Measurements from ENCODE around the gene MPEG1. TPM values are rescaled to one million over a fixed set of nuclear protein-coding genes. Genes with fewer than 3 reads are reported as not detected.

MPEG1 gene
- total and polyA plus RNA-seq, 9 of the 15 experiments (the other 6 are each of a cell fraction or from before 2014, with no cell fraction given): 0.07 TPM; not detected in 8

GRCh38 chr11:59195586-59195985 is 17.1 kb downstream of the MPEG1 start (continued):
- TF ChIP-seq TEAD1 (CRISPR knock-in tag; IDR thresholded peaks at IDR 0.05) (no peak), U2AF2 (optimal IDR thresholded peaks at IDR 0.05; ENCODE audit: low read depth, low read length) (no peak), ETV1 (tag; conservative IDR thresholded peaks at IDR 0.05; ENCODE audit: low read depth) (no peak), PTRF (tag; IDR thresholded peaks at IDR 0.05) (no peak)

DNA sequence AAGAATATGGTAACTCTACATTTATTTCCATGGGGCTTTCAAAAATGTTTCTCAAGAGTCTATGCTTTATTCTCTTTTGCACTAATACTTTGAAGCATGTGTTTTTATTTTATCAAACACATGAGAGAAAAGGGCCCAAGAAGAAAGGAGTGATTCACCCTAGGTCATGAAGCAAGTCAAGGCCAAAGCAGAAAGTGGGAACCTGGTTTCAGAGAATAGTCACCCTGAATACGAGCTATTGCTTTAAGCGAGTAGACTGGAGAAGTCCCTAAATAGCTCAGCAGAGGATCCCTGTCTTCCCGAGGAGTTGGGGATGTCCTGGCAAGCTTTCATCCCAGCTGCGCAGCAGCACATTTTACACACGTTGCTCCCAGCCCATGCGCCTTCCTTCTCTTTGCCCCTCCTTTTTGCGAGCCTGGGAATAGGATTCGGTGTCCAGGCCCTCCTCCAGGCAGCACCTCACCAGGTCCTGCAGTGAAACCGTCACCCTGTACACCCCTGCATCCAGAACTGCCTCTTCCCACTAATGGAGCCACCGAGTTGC is 19.1 kb downstream of the MPEG1 start:
- POLR2A ChIA-PET: no interaction called here
- no peaks in the 10 kb centered on the region for H3K9me3 ChIP-seq (replicated peaks; ENCODE audit: control insufficient read depth, insufficient read depth, low read depth, low read length)
- no peaks in the 10 kb centered on the region for H3K79me2 ChIP-seq (ENCODE audit: control insufficient read depth, insufficient read depth, low read length)
- no TSS peak for BruUV-seq (replicated peaks)
- H3K4me2 ChIP-seq (ENCODE audit: insufficient read depth, low read length): no peak overlapping the region
- no peak for ATAC-seq
- DNase-seq (ENCODE audit: extremely low read depth in 1 of 4, low spot score in 3 of 4): no peak
- no peak overlapping the region for H3K4me3 ChIP-seq
- no peaks in the 10 kb centered on the region for H3K9me1 ChIP-seq (ENCODE audit: control insufficient read depth, insufficient read depth, low read length)
- 2% methylated on average over 9 of the region's 10 CpGs for WGBS (ENCODE audit: insufficient coverage, low coverage, missing lambda C conversion rate)
- no peak for FAIRE-seq
- no peak overlapping the region for H3K9ac ChIP-seq (ENCODE audit: insufficient read depth in 1 of 2, low read depth in 2 of 2, low read length in 2 of 2)
- H3K4me1 ChIP-seq (replicated peaks in 1 of 2; ENCODE audit: control insufficient read depth in 2 of 2, insufficient read depth in 2 of 2, low read length in 2 of 2): no peaks in the 10 kb centered on the region
- no peak overlapping the region for H2AFZ ChIP-seq (ENCODE audit: low read depth, low read length)
- in situ Hi-C loops (cut with MboI) (loop anchor here (25.0 kb wide), 1 partner anchor 494 kb away; no protein-coding TSS in a partner anchor), intact Hi-C loops (cut with micrococcal nuclease) (no loop called here)
- H3K27me3 ChIP-seq (ENCODE audit: control insufficient read depth in 2 of 2, insufficient read depth in 2 of 2, low read length in 2 of 2): peaks cover 10 to 40% of the 10 kb centered on the region in 2 experiments
- TF ChIP-seq ZNF589 (CRISPR knock-in tag; IDR thresholded peaks at IDR 0.05; ENCODE audit: low read depth) (no peak), ZC3H8 (IDR thresholded peaks at IDR 0.05) (no peak), TCF7 (IDR thresholded peaks at IDR 0.05; ENCODE audit: borderline replicate concordance) (no peak), SMAD4 (CRISPR knock-in tag; conservative IDR thresholded peaks at IDR 0.05) (no peak)
- TF ChIP-seq, protein P1, sequence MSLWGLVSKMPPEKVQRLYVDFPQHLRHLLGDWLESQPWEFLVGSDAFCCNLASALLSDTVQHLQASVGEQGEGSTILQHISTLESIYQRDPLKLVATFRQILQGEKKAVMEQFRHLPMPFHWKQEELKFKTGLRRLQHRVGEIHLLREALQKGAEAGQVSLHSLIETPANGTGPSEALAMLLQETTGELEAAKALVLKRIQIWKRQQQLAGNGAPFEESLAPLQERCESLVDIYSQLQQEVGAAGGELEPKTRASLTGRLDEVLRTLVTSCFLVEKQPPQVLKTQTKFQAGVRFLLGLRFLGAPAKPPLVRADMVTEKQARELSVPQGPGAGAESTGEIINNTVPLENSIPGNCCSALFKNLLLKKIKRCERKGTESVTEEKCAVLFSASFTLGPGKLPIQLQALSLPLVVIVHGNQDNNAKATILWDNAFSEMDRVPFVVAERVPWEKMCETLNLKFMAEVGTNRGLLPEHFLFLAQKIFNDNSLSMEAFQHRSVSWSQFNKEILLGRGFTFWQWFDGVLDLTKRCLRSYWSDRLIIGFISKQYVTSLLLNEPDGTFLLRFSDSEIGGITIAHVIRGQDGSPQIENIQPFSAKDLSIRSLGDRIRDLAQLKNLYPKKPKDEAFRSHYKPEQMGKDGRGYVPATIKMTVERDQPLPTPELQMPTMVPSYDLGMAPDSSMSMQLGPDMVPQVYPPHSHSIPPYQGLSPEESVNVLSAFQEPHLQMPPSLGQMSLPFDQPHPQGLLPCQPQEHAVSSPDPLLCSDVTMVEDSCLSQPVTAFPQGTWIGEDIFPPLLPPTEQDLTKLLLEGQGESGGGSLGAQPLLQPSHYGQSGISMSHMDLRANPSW (CRISPR knock-in tag; IDR thresholded peaks at IDR 0.05): no peak
- H3K27ac ChIP-seq (ENCODE audit: extremely low read depth, low read depth, low read length): no peak overlapping the region
- CTCF ChIA-PET (ENCODE audit: low intra/inter-chr PET ratio): no interaction called here
- H3K36me3 ChIP-seq (ENCODE audit: control insufficient read depth, insufficient read depth, low read length): no peaks in the 10 kb centered on the region
- no peaks in the 10 kb centered on the region for H4K20me1 ChIP-seq (replicated peaks; ENCODE audit: control insufficient read depth, insufficient read depth, low read length)
